RPMI7951 (cell line): ENCODE data around the gene PDE3A. TPM values are rescaled to one million over a fixed set of nuclear protein-coding genes. Genes with fewer than 3 reads are reported as not detected.

Experiments used
- DNase-seq: peaks from one replicate; pipeline ENCODE4 v3.0.0-alpha.2; 2012; ENCODE audit warnings: low read depth
- total RNA-seq: library from RNA; depleted of rRNA; stranded (reverse); fragments of >200 nt; shearing (Covaris generic); gene quantifications from 2 replicates; pipeline ENCODE4 v1.2.3, GENCODE V29; 2014

The PDE3A gene
- total RNA-seq, 1 experiment from 2014 or later = 0.12 TPM

DNA sequence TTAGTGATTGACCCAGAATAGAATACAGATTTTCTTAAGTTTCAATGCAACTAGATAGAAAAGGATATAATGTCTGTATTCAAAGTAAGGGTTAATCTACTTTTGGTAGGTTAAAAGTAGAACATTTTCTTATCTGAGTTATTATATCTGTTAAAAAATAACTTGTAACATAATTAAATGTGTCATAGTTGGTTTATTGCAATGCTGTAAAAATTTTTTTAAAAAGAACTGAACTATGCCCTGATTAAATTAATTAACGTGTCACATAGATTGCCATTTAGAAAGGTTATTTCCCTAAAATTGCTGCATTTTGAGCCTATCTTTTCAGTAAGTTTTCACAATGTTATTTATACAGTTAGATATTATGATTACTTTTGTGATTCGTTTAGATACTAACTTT, 89.2 kb downstream of the PDE3A start:
- no peak for DNase-seq

DNA sequence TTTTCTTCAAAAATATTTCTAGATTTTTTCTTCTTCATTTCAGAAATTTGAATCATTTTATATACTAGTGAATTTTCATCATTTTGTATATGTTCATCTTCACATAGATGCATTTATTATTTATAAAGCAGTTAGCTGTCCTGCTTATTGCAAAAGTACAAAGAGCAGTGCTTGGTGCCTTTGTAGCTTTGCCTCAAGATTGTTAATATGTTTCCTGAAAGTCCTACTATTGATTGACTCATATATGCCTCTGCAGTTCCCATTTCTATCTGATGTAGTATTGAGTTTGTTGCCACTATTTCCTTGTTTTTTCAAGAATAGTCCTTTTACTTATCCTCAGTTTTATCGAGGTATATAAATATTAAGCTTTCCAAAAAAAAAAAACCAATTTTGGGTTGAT, 89.7 kb downstream of the PDE3A start:
- no peak for DNase-seq

DNA sequence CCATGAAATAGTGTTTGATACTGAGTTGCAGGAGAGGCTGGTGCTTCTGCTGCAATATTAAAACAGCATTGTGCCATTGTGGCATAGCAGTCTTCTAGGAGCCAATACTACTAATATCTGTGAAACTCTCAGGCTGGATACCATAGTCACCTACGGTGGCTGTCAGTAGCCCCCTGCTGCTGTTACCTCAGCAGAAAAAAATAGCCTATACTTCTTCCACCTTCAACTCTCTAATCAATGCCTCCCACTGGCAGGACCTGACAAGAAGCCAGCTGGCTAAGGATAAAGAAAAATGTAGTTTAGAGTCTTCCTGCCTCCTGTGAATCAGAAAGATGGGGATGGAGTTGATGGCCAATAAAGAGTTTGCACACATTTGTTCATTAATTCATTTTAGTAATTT, 91.6 kb downstream of the PDE3A start:
- no peak for DNase-seq

DNA sequence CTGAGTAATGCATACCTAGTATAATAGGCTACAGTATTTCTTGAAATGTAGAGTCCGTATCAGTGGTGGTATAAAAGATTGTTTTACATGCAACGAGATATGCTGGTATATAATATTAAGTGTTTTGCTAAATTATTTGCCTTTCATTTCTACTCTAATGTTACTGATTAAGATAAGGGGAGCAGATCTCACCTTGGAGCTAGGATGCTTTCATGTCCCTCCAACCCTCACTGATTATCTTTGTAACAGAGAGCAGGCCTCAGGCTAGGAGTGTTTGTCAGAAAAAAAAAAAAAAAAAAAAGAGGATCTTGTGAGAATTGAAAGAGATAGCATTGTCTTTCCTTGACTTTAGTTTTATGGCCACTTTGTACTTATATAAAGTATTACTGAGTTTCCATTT, 92.6 kb downstream of the PDE3A start:
- DNase-seq = no peak

- no peak for DNase-seq
These were observed 95.7 kb downstream of the PDE3A start for GRCh38 chr12:20463913-20464524.

DNA sequence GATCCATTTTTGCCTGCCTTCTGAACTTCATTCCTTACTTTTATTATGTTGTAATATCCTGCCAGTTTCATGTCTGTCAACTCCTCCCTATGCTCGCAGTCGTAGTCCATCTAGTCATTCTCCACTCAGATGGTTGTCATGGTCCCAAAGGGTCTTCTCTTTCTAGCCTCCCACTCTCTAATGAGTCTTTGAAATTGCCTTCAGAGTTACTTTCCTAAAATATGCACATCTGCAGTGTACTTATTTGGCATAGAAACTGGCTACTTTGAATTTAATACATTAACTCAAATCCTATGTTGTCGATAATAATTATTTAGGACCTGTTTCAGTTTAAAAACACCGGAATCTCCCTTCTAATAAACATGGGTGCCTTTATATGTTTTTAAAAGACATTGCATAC, 101.0 kb downstream of the PDE3A start:
- DNase-seq = no peak

GRCh38 chr12:20469756-20470155, 101.4 kb downstream of the PDE3A start:
- DNase-seq = no peak

DNA sequence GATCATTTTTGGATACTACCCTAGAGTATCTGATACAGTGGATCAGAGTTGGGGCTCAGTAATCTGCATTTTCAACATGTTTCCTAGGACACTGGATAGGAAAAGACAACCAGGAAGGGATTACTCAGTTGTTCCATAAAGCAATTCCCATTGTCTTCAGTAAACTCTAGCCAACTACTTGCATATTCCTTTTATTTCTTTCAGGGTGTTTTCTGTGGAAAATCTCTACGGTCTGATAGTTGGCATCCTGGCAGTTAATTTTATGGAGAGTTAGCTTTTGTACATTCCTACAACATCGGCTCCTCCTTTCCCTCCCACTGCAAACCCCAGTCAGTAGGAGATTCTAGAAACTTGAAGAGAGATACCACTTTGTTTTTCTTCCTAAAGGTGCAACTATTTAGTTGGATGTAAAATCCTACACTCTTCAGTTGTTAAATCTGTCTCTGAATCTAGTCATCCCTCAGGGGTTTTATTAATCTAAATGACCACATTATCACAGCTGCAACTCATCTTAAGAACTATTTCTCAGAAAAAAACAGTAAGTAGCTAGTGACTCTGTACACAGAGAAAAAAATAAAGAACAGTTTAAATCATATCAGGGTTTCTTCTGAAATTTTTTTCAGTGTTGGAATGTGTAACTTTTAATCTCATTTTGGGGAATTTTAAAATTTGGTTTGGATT, 103.9 kb downstream of the PDE3A start:
- DNase-seq = no peak

DNA sequence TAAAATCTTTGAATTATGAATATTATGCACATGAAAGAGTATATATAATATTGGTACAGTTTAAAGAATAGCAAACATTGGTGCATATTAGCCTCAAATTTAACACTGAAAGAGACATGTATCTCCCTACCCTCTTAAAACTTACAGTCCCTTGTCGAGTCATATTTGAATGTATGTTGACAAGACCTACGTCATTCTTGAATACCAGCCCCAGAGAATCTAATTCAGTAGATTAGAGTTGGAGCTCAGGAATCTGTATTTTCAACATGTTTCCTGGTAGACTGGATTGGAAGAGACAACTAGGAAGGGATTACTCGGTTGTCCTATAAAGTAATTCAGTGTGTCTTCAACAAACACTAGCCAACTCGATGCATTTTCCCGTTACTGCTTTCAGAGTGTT, 104.8 kb downstream of the PDE3A start:
- no peak for DNase-seq

- DNase-seq = no peak
These were observed 105.7 kb downstream of the PDE3A start for GRCh38 chr12:20474016-20474415.

GRCh38 chr12:20474443-20474842, 106.1 kb downstream of the PDE3A start:
- no peak for DNase-seq

DNA sequence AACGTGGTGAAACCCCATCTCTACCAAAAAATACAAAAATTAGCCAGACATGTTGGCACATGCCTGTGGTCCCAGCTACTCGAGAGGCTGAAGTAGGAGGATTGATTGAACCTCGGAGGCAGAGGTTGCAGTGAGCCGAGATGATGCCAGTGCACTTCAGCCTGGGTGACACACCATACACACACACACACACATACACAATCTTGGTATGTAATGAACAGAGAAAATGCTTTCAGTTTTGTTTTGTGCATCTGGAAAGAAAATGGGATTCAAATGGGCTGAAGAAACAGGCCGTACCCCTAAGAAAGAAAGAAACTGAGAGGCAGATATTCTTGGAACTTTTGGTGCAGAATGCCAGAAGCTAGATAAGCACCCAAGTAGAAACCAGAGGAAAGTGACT, 107.2 kb downstream of the PDE3A start:
- DNase-seq = no peak

DNA sequence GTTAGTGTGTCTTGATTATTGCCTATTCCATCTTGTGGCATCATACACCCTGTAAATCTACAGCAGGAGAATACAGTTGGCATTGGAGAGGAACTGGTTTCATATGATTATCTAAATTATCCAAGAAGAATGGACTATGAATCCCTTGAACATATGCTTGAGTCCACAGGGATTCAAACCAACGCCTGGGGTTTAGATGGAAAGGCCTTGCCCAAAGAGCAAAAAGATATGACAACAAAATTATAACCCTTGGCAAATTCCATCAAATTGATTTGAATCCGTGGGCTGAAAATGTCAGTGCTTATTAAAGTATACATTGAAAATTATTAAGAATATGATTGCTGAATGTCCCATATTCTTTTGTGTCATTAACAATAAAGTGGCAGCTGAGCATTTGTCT, 108.2 kb downstream of the PDE3A start:
- no peak for DNase-seq

DNA sequence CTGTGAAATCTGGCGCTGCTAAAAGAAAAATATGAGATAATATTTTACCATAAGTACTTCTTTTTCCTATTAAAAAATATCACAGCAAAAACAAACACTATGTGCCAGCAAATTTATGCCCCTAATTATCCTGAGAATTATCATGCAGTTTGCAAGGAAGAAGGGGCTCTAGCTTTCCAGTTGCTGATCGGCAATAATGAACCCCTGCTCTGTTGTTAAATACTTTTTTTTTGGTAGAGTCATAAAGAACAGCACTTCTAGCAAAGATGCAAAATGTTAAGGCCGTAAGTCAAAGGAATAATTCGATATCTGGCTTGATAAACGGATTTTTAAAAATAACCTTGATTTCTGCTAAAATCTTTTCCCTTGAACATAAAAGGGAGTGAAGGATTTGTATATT, 108.9 kb downstream of the PDE3A start:
- DNase-seq = no peak

DNA sequence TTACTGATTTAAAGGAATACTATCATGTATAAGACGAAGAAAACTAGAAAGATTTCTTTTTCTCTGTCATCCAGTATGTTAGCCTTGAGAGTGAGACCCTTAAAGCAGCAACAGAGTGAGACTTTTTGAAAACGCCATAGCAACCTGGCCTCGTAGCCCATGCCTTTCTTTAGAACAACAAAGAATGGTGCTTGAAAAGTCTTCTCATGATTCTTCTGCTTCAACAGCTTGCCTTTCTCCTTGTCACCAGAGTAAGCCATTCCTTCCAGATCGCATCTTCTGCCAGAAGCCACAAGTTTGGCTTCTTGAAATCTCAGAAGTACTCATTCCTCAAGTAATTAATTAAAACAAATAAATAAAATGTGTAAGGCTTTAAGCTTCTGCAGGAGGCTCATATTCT, 109.3 kb downstream of the PDE3A start:
- no peak for DNase-seq

- no peak for DNase-seq
These were observed 114.2 kb downstream of the PDE3A start for GRCh38 chr12:20482491-20483054.

- no peak for DNase-seq
These were observed 115.4 kb downstream of the PDE3A start for GRCh38 chr12:20483776-20484175.

DNA sequence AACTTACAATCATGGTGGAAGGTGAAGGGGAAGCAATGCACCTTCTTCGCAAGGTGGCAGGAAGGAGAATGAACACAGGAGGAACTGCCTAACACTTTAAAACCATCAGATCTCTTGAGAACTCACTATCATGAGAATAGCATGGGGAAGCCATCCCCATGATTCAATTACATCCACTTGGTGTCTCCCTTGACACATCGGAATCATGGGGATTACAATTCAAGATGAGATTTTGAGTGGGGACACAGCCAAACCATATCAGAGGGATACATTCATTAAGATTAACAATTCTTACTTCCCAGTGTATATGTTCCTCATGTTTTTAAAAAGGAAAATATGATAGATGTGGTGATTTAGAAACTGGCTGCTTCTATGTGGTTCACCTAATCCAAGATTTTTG, 117.9 kb downstream of the PDE3A start:
- no peak for DNase-seq

GRCh38 chr12:20487519-20487918, 119.2 kb downstream of the PDE3A start:
- no peak for DNase-seq

GRCh38 chr12:20489645-20490044, 121.3 kb downstream of the PDE3A start:
- DNase-seq = no peak

GRCh38 chr12:20490213-20490612, 121.9 kb downstream of the PDE3A start:
- no peak for DNase-seq

GRCh38 chr12:20491290-20491689, 123.0 kb downstream of the PDE3A start:
- no peak for DNase-seq

DNA sequence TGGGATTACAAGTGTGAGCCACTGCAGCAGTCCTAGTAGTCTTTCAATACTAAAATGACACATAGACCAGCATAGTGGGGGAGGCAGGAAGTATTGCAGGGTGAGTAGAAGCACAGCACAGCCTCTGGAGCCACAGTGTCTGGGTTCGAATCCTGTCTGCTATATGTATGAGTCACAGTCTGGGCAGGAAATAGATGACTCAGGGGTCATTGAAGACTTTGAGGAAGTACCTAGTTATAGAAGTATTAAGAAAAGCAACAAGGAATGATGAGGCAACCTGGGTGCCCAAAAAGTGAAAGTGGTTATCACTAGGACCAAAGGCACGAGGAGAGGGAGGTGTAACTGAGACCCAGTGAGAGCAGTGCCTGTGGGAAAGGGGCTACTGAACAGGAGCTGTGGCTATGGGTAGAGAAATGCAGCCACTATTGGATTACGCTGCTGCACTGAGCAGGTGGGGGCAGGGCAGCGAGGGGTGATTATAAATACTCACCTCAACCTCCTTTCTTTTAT, 124.0 kb downstream of the PDE3A start:
- DNase-seq = peak; percentile 4
